Gastrocnemius medialis (tissue), 4 donors: ENCODE data around the gene AVPR2. TPM values are rescaled to one million over a fixed set of nuclear protein-coding genes. Genes with fewer than 3 reads are reported as not detected.

Experiments used
- ATAC-seq, 2 donors: fragments of 150-250 bp; one replicate each; pipeline ENCODE4 v1.9.1; 2016
- DNase-seq, 2 donors: peaks; one replicate each; pipeline ENCODE4 v3.0.0-alpha.2; 2019
- H3K27ac ChIP-seq, 4 donors: fragments of 200-600 bp; sonication (generic); 1 replicate in 1 of 4; 2 replicates in 3 of 4; pipeline ENCODE4 v1.5.1; 2016 to 2018; ENCODE audit warnings: mild to moderate bottlenecking in 2 of 4, moderate library complexity in 1 of 4
- H3K27me3 ChIP-seq, 3 donors: fragments of 200-600 bp; sonication (generic) in 2 of 3; 1 replicate in 1 of 3; 2 replicates in 2 of 3; pipeline versions ENCODE4 v1.5.1 to v1.6.0; 2016 to 2019; ENCODE audit warnings: mild to moderate bottlenecking in 1 of 3, moderate library complexity in 1 of 3
- H3K36me3 ChIP-seq, 2 donors: fragments of 200-600 bp; sonication (generic) in 1 of 2; one replicate each; pipeline ENCODE4 v1.5.1; 2017 to 2018
- H3K4me1 ChIP-seq, 2 donors: fragments of 200-600 bp; sonication (generic) in 1 of 2; one replicate each; pipeline ENCODE4 v1.5.1; 2016 to 2017; ENCODE audit warnings: mild to moderate bottlenecking in 2 of 2
- H3K4me3 ChIP-seq, 4 donors: fragments of 200-600 bp; sonication (generic) in 3 of 4; 1 replicate in 1 of 4; 2 replicates in 3 of 4; pipeline ENCODE4 v1.5.1; 2016 to 2019; ENCODE audit warnings: mild to moderate bottlenecking in 2 of 4
- H3K9me3 ChIP-seq, 3 donors: fragments of 200-600 bp; sonication (generic) in 2 of 3; 1 replicate in 1 of 3; 2 replicates in 2 of 3; pipeline ENCODE4 v1.5.1; 2016 to 2019
- CTCF ChIP-seq, 5 experiments: fragments of 450-650 bp in 3 of 5; fragments of 200-600 bp in 2 of 5; sonication (generic) in 2 of 5; IDR thresholded peaks in 4 of 5; conservative IDR thresholded peaks in 1 of 5; 1 replicate in 4 of 5; 2 replicates in 1 of 5; pipeline ENCODE4 v1.5.1; 2016 to 2019; ENCODE audit warnings: antibody characterized with exemption in 5 of 5, mild to moderate bottlenecking in 3 of 5, moderate library complexity in 3 of 5
- POLR2A ChIP-seq, 2 donors: fragments of 450-650 bp; IDR thresholded peaks; one replicate each; pipeline ENCODE4 v1.6.1; 2017; ENCODE audit warnings: antibody characterized with exemption in 2 of 2, mild to moderate bottlenecking in 2 of 2, moderate library complexity in 2 of 2
- in situ Hi-C, 4 donors: fragments of 200-750 bp; cut with MboI; loops; one replicate each; pipeline versions ENCODE4 v1.15.0 to v1.8.0; 2017; ENCODE audit warnings: low sequenced_read_pairs in 4 of 4
- intact Hi-C: fragments of 100-400 bp; cut with DNase I; formaldehyde crosslinking; loops from one replicate; pipeline ENCODE4 v1.15.1; 2023; ENCODE audit warnings: low total_unique reads
- total RNA-seq, 4 donors: library from RNA; depleted of rRNA; stranded (reverse); fragments of >200 nt; gene quantifications; one replicate each; pipeline versions ENCODE4 v1.1.0 to v1.2.3, GENCODE V29; 2016

The AVPR2 gene
- total RNA-seq, 4 donors from 2014 or later: 1.5 to 3.8 (median 2.0) TPM

- H3K36me3 ChIP-seq: peaks cover 0 to 80% of the 10 kb centered on the region in 2 donors
These were observed 50.8 kb downstream of the AVPR2 start for GRCh38 chrX:153955228-153955732.

GRCh38 chrX:153956044-153956907 lies 51.8 kb downstream of the AVPR2 start:
- H3K4me3 ChIP-seq: no peak overlapping the region
- intact Hi-C loops (loop anchor here (10.0 kb wide), 1 partner anchor 1001 kb away; no protein-coding TSS in a partner anchor), in situ Hi-C loops (loop anchor here in 3 of 4 donors (25.0 kb wide), 4 partner anchors 106 to 994 kb away; partner anchors contain the start of genes IDH3G (in 2 of the 3), SRPK3 (in 2 of the 3), SSR4 (in 2 of the 3) and G6PD (in 1 of the 3))
- ATAC-seq: no peak
- no peak overlapping the region for H3K27ac ChIP-seq
- no peaks in the 10 kb centered on the region for H3K9me3 ChIP-seq
- no peaks in the 10 kb centered on the region for H3K27me3 ChIP-seq
- peaks cover 0 to 78% of the 10 kb centered on the region in 2 donors for H3K36me3 ChIP-seq
- TF ChIP-seq CTCF (IDR thresholded peaks at IDR 0.05 in 4 of 5, conservative IDR thresholded peaks at IDR 0.05 in 1 of 5) (no peak), POLR2A (IDR thresholded peaks at IDR 0.05) (no peak)
- no peaks in the 10 kb centered on the region for H3K4me1 ChIP-seq
- DNase-seq: no peak

More at GRCh38 chrX:153955228-153955732, 50.8 kb downstream of the AVPR2 start:
- ATAC-seq (no peak), DNase-seq (no peak)
- H3K27ac ChIP-seq: no peak overlapping the region
- in situ Hi-C loops (loop anchor here in 3 of 4 donors (25.0 kb wide), 4 partner anchors 107 to 993 kb away; partner anchors contain the start of genes IDH3G (in 2 of the 3), SRPK3 (in 2 of the 3), SSR4 (in 2 of the 3) and G6PD (in 1 of the 3)), intact Hi-C loops (loop anchor here (10.0 kb wide), 1 partner anchor 1000 kb away; no protein-coding TSS in a partner anchor)
- no peaks in the 10 kb centered on the region for H3K4me1 ChIP-seq
- no peaks in the 10 kb centered on the region for H3K27me3 ChIP-seq
- TF ChIP-seq POLR2A (IDR thresholded peaks at IDR 0.05): no peak
- no peak for TF ChIP-seq CTCF (IDR thresholded peaks at IDR 0.05 in 4 of 5, conservative IDR thresholded peaks at IDR 0.05 in 1 of 5)
- no peaks in the 10 kb centered on the region for H3K9me3 ChIP-seq
- no peak overlapping the region for H3K4me3 ChIP-seq

Other genes starting within 250 kb of the AVPR2 start
- gene PNCK, start 230.9 kb upstream of the AVPR2 start, total RNA-seq: 1 to 10 TPM in 1 of 4 donors, under 1 TPM in 1, not detected in 2; 0.98 to 1.6 TPM
- gene SLC6A8, start 216.7 kb upstream of the AVPR2 start, total RNA-seq: 10 to 100 TPM; 40.1 to 78.1 (median 45.0) TPM
- gene BCAP31, start 180.3 kb upstream of the AVPR2 start, total RNA-seq: 10 to 100 TPM; 41.5 to 91.9 (median 48.3) TPM
- 10 to 100 TPM; 19.9 to 54.6 (median 34.5) TPM for gene ABCD1, start 179.8 kb upstream of the AVPR2 start, total RNA-seq
- 1 to 10 TPM in 1 of 4 donors, under 1 TPM in 3; 0.10 to 1.1 (median 0.13) TPM for gene PLXNB3, start 140.4 kb upstream of the AVPR2 start, total RNA-seq
- 10 to 100 TPM; 30.3 to 39.9 (median 33.8) TPM for gene SRPK3, start 123.6 kb upstream of the AVPR2 start, total RNA-seq
- gene IDH3G, start 110.3 kb upstream of the AVPR2 start, total RNA-seq: 10 to 100 TPM; 79.8 to 92.7 (median 86.4) TPM
- 100 to 1,000 TPM in 2 of 4 donors, 10 to 100 TPM in 2; 73.9 to 111 (median 93.4) TPM for gene SSR4, start 110.0 kb upstream of the AVPR2 start, total RNA-seq
- 1 to 10 TPM in 2 of 4 donors, under 1 TPM in 2; 0.59 to 2.2 (median 1.4) TPM for gene PDZD4, start 74.1 kb upstream of the AVPR2 start, total RNA-seq
- gene L1CAM, start 18.5 kb upstream of the AVPR2 start, total RNA-seq: under 1 TPM; 0.05 to 0.62 (median 0.48) TPM
- 10 to 100 TPM in 1 of 4 donors, 1 to 10 TPM in 3; 2.6 to 10.7 (median 4.4) TPM for gene ARHGAP4, start 21.6 kb downstream of the AVPR2 start, total RNA-seq
- 100 to 1,000 TPM in 2 of 4 donors, 10 to 100 TPM in 2; 76.3 to 175 (median 111) TPM for gene NAA10, start 30.4 kb downstream of the AVPR2 start, total RNA-seq
- gene RENBP, start 40.0 kb downstream of the AVPR2 start, total RNA-seq: 1 to 10 TPM; 1.8 to 2.6 (median 2.0) TPM
- 10 to 100 TPM; 15.9 to 56.4 (median 51.8) TPM for gene HCFC1, start 67.1 kb downstream of the AVPR2 start, total RNA-seq
- 1 to 10 TPM; 1.3 to 8.6 (median 3.8) TPM for gene TMEM187, start 68.1 kb downstream of the AVPR2 start, total RNA-seq
- gene IRAK1, start 115.2 kb downstream of the AVPR2 start, total RNA-seq: 100 to 1,000 TPM in 3 of 4 donors, 10 to 100 TPM in 1; 73.9 to 157 (median 115) TPM
- gene MECP2, start 193.0 kb downstream of the AVPR2 start, total RNA-seq: 10 to 100 TPM; 39.0 to 63.2 (median 45.2) TPM
- gene OPN1LW, start 239.6 kb downstream of the AVPR2 start, total RNA-seq: not detected